A673 (cell line): Measurements from ENCODE around the gene SLC7A10. TPM values are rescaled to one million over a fixed set of nuclear protein-coding genes. Genes with fewer than 3 reads are reported as not detected.

Source experiments
- BruUV-seq: library from RNA; stranded (reverse); fragments of 400-500 nt; replicated peaks from 2 replicates; lab custom pipeline; 2021; lab: Mats Ljungman, UMichigan
- CTCF ChIA-PET: fragments of 300-600 bp; sonication (Branson Sonifier 250); formaldehyde crosslinking; loops from one replicate; lab custom pipeline; 2022; ENCODE audit warnings: antibody characterized with exemption; lab: Charles Lee
- POLR2A ChIA-PET: fragments of 300-600 bp; sonication (Branson Sonifier 250); formaldehyde crosslinking; loops from one replicate; lab custom pipeline; 2022; ENCODE audit warnings: antibody characterized with exemption; ENCODE audit not compliant: low non-redundant PET; lab: Charles Lee
- DNase-seq: peaks from one replicate; pipeline ENCODE4 v3.0.0-alpha.2; 2015; ENCODE audit warnings: low spot score
- H3K27ac ChIP-seq: fragments of 200-600 bp; sonication (generic); 2 replicates; pipeline ENCODE4 v1.5.1; 2016; ENCODE audit warnings: mixed run types, low read depth, mild to moderate bottlenecking, mixed read lengths, antibody characterized with exemption, low read length; ENCODE audit not compliant: poor library complexity, severe bottlenecking
- H3K27me3 ChIP-seq: fragments of 200-600 bp; sonication (generic); replicated peaks from 2 replicates; pipeline ENCODE4 v1.6.1; 2017; ENCODE audit warnings: mixed run types, low read depth, mild to moderate bottlenecking, mixed read lengths, antibody characterized with exemption, low read length; ENCODE audit not compliant: insufficient read depth, poor library complexity
- H3K36me3 ChIP-seq: fragments of 200-600 bp; sonication (generic); 2 replicates; pipeline ENCODE4 v1.6.1; 2016; ENCODE audit warnings: mixed run types, mild to moderate bottlenecking, mixed read lengths, antibody characterized with exemption, low read length; ENCODE audit not compliant: insufficient read depth, poor library complexity, severe bottlenecking
- H3K4me1 ChIP-seq: fragments of 200-600 bp; sonication (generic); 2 replicates; pipeline ENCODE4 v1.6.1; 2017; ENCODE audit warnings: mixed run types, mild to moderate bottlenecking, mixed read lengths, antibody characterized with exemption, low read length; ENCODE audit not compliant: insufficient read depth, poor library complexity, severe bottlenecking
- H3K4me3 ChIP-seq: fragments of 200-600 bp; sonication (generic); 2 replicates; pipeline ENCODE4 v1.5.1; 2016; ENCODE audit warnings: low read depth, mixed run types, mild to moderate bottlenecking, mixed read lengths, low read length; ENCODE audit not compliant: poor library complexity, severe bottlenecking
- H3K9me3 ChIP-seq: fragments of 200-600 bp; sonication (generic); 2 replicates; pipeline ENCODE4 v1.6.1; 2016; ENCODE audit warnings: mixed run types, low read depth, mild to moderate bottlenecking, mixed read lengths, antibody characterized with exemption, low read length; ENCODE audit not compliant: poor library complexity, severe bottlenecking
- CTCF ChIP-seq: fragments of 300-800, 200-600 bp; sonication (generic); conservative IDR thresholded peaks from 2 replicates; pipeline ENCODE4 v1.5.1; 2017; ENCODE audit warnings: low read depth, mild to moderate bottlenecking, antibody characterized with exemption, low read length, moderate library complexity, mixed read lengths
- EZH2 ChIP-seq: fragments of 200-600 bp; sonication (generic); IDR thresholded peaks from 2 replicates; pipeline ENCODE4 v1.6.1; 2017; ENCODE audit warnings: borderline replicate concordance, low read depth, mild to moderate bottlenecking, mixed read lengths, antibody characterized with exemption, low read length; ENCODE audit not compliant: poor library complexity, severe bottlenecking
- intact Hi-C: fragments of 100-400 bp; cut with micrococcal nuclease; formaldehyde crosslinking; loops from one replicate; pipeline ENCODE4 v1.10.0; 2022; ENCODE audit not compliant: unreplicated experiment
- total RNA-seq: library from RNA; stranded (reverse); gene quantifications from 2 replicates; pipeline ENCODE4 v1.2.3, GENCODE V29; 2021

SLC7A10 gene
- total RNA-seq, 1 experiment from 2014 or later = 0.17 TPM

GRCh38 chr19:33270769-33271168 lies 45.1 kb upstream of the SLC7A10 start:
- no TSS peak for BruUV-seq
- Histone ChIP-seq H3K4me3 (no peak overlapping the region), H3K9me3 (no peaks in the 10 kb centered on the region), H3K27me3 (no peaks in the 10 kb centered on the region), H3K36me3 (no peaks in the 10 kb centered on the region), H3K4me1 (peaks cover 6% of the 10 kb centered on the region), H3K27ac (no peak overlapping the region)
- TF ChIP-seq CTCF = no peak
- no peak for TF ChIP-seq EZH2
- CTCF ChIA-PET = no interaction called here
- no peak for DNase-seq
- intact Hi-C loops = no loop called here
- POLR2A ChIA-PET = no interaction called here

- H3K4me1 ChIP-seq = peaks cover 6% of the 10 kb centered on the region
- POLR2A ChIA-PET = no interaction called here
- H3K9me3 ChIP-seq = no peaks in the 10 kb centered on the region
- intact Hi-C loops = no loop called here
- TF ChIP-seq CTCF (no peak), EZH2 (no peak)
- H3K27me3 ChIP-seq = no peaks in the 10 kb centered on the region
- no peaks in the 10 kb centered on the region for H3K36me3 ChIP-seq
- H3K4me3 ChIP-seq = no peak overlapping the region
- CTCF ChIA-PET = no interaction called here
- no TSS peak for BruUV-seq
- DNase-seq = no peak
- H3K27ac ChIP-seq = no peak overlapping the region
These were observed 43.4 kb upstream of the SLC7A10 start for GRCh38 chr19:33269016-33269415.

GRCh38 chr19:33268162-33268991 lies 42.7 kb upstream of the SLC7A10 start:
- BruUV-seq = no TSS peak
- intact Hi-C loops = no loop called here

More at GRCh38 chr19:33268162-33268991, 42.7 kb upstream of the SLC7A10 start:
- no peak overlapping the region for H3K27ac ChIP-seq
- DNase-seq = no peak
- no peak overlapping the region for H3K4me3 ChIP-seq
- no peaks in the 10 kb centered on the region for H3K36me3 ChIP-seq
- H3K4me1 ChIP-seq = no peaks in the 10 kb centered on the region
- CTCF ChIA-PET = no interaction called here
- H3K27me3 ChIP-seq = no peaks in the 10 kb centered on the region
- no peak for TF ChIP-seq CTCF
- TF ChIP-seq EZH2 = no peak
- no peaks in the 10 kb centered on the region for H3K9me3 ChIP-seq
- POLR2A ChIA-PET = no interaction called here
